GM23338 (cell line): ENCODE measurements around the gene PLXNC1. TPM values are rescaled to one million over a fixed set of nuclear protein-coding genes. Genes with fewer than 3 reads are reported as not detected.

ENCODE experiments used
- ATAC-seq: fragments of 200-7000 bp; cut with Tn5 transposase; 3 replicates; pipeline ENCODE4 v1.9.1; 2020
- DNase-seq: peaks from one replicate; pipeline ENCODE4 v3.0.0-alpha.2; 2015; ENCODE audit warnings: low spot score
- H2AFZ ChIP-seq: fragments of 200-600 bp; sonication (generic); 2 replicates; pipeline ENCODE4 v1.8.0; 2016; ENCODE audit warnings: antibody characterized with exemption, mild to moderate bottlenecking, moderate library complexity
- H3F3A ChIP-seq: fragments of 200-600 bp; sonication (generic); replicated peaks from 2 replicates; pipeline ENCODE4 v1.8.0; 2017; ENCODE audit warnings: antibody characterized with exemption, mixed run types, low read depth
- H3K27ac ChIP-seq: fragments of 200-600 bp; sonication (generic); 2 replicates; pipeline ENCODE4 v1.6.1; 2016; ENCODE audit warnings: low read depth
- H3K27me3 ChIP-seq: fragments of 200-600 bp; sonication (generic); 2 replicates; pipeline ENCODE4 v1.8.0; 2016; ENCODE audit warnings: mild to moderate bottlenecking, mixed run types, moderate library complexity; ENCODE audit not compliant: insufficient read depth
- H3K36me3 ChIP-seq: fragments of 200-600 bp; sonication (generic); 2 replicates; pipeline ENCODE4 v1.8.0; 2016; ENCODE audit warnings: mild to moderate bottlenecking; ENCODE audit not compliant: insufficient read depth
- H3K4me1 ChIP-seq: fragments of 200-600 bp; sonication (generic); 2 replicates; pipeline ENCODE4 v1.8.0; 2016; ENCODE audit warnings: mild to moderate bottlenecking, moderate library complexity; ENCODE audit not compliant: insufficient read depth
- H3K4me2 ChIP-seq: fragments of 200-600 bp; sonication (generic); 2 replicates; pipeline ENCODE4 v1.7.1; 2017; ENCODE audit warnings: mixed run types
- H3K4me3 ChIP-seq: fragments of 200-600 bp; sonication (generic); 2 replicates; pipeline ENCODE4 v1.6.1; 2016; ENCODE audit warnings: mixed run types
- H3K79me2 ChIP-seq: fragments of 200-600 bp; sonication (generic); replicated peaks from 2 replicates; pipeline ENCODE4 v1.8.0; 2017; ENCODE audit warnings: mild to moderate bottlenecking; ENCODE audit not compliant: insufficient read depth
- H3K9me2 ChIP-seq: fragments of 200-600 bp; sonication (generic); 2 replicates; pipeline ENCODE4 v1.8.0; 2017; ENCODE audit not compliant: insufficient read depth
- H4K20me1 ChIP-seq: fragments of 200-600 bp; sonication (generic); replicated peaks from 2 replicates; pipeline ENCODE4 v1.8.0; 2017; ENCODE audit warnings: mild to moderate bottlenecking; ENCODE audit not compliant: insufficient read depth
- H3K27ac Mint-ChIP-seq: 2 replicates; pipeline ENCODE4 v1.8.0; 2020; ENCODE audit warnings: inconsistent platforms, mild to moderate bottlenecking, moderate library complexity, mixed read lengths
- H3K27me3 Mint-ChIP-seq: 3 replicates; pipeline ENCODE4 v1.8.0; 2022; ENCODE audit warnings: low read depth, mild to moderate bottlenecking, moderate library complexity, mixed read lengths, inconsistent platforms; ENCODE audit not compliant: insufficient read depth, poor library complexity
- H3K36me3 Mint-ChIP-seq: 3 replicates; pipeline ENCODE4 v1.8.0; 2021; ENCODE audit warnings: low read depth, mild to moderate bottlenecking, inconsistent platforms, moderate library complexity, mixed read lengths
- H3K4me1 Mint-ChIP-seq: 3 replicates; pipeline ENCODE4 v1.8.0; 2020; ENCODE audit warnings: mild to moderate bottlenecking, inconsistent platforms, mixed read lengths
- H3K4me3 Mint-ChIP-seq: 3 replicates; pipeline ENCODE4 v1.8.0; 2021; ENCODE audit warnings: moderate library complexity, mild to moderate bottlenecking, inconsistent platforms, mixed read lengths
- H3K9me3 Mint-ChIP-seq: 3 replicates; pipeline ENCODE4 v1.8.0; 2020; ENCODE audit warnings: moderate library complexity, mild to moderate bottlenecking, inconsistent platforms, mixed read lengths
- CTCF ChIP-seq, 2 experiments: fragments of 200-600 bp in 1 of 2; sonication (generic) in 1 of 2; conservative IDR thresholded peaks; 2 replicates each; pipeline versions ENCODE4 v1.5.1 to v1.6.1; 2016 to 2017; ENCODE audit warnings: antibody characterized with exemption in 2 of 2, low read depth in 2 of 2, mild to moderate bottlenecking in 2 of 2, moderate library complexity in 1 of 2
- REST ChIP-seq: IDR thresholded peaks from one replicate; pipeline ENCODE4 v1.6.1; 2018; ENCODE audit warnings: antibody characterized with exemption; ENCODE audit not compliant: unreplicated experiment
- ZNF462 ChIP-seq: fragments of 250-450 bp; sonication (Bioruptor Pico); IDR thresholded peaks from 2 replicates; pipeline ENCODE4 v1.5.0; 2020; ENCODE audit warnings: mild to moderate bottlenecking, moderate library complexity
- polyA plus RNA-seq: library from polyadenylated mRNA; unstranded; fragments of >200 nt; fragmentation: Nextera tagmentation; extraction: Ambion mirVana; gene quantifications from 2 replicates; pipeline ENCODE4 v1.2.1, GENCODE V29; 2016
- total RNA-seq: library from RNA; depleted of rRNA; stranded (reverse); fragments of >200 nt; shearing (Covaris generic); gene quantifications from 2 replicates; pipeline ENCODE4 v1.2.3, GENCODE V29; 2014

The PLXNC1 gene
- total and polyA plus RNA-seq, 2 experiments from 2014 or later: 1.9 to 6.5 TPM

GRCh38 chr12:94157181-94157580, 8.8 kb downstream of the PLXNC1 start (continued):
- no peak for TF ChIP-seq ZNF462

GRCh38 chr12:94157981-94158411, 9.6 kb downstream of the PLXNC1 start:
- Histone ChIP-seq H3K4me2 (no peak overlapping the region), H3K4me3 (no peak overlapping the region), H3K79me2 (no peaks in the 10 kb centered on the region), H3K36me3 (no peaks in the 10 kb centered on the region), H3K27ac (no peak overlapping the region), H4K20me1 (no peaks in the 10 kb centered on the region; the same call in 1 of the 2 replicates), H3K9me2 (no peaks in the 10 kb centered on the region), H3K27me3 (peaks cover 62% of the 10 kb centered on the region), H3K4me1 (peaks cover 2% of the 10 kb centered on the region), H3F3A (no peaks in the 10 kb centered on the region), H2AFZ (no peak overlapping the region)
- H3K9me3 Mint-ChIP-seq: no peaks in the 10 kb centered on the region
- DNase-seq (no peak), ATAC-seq (no peak)
- no peak overlapping the region for H3K4me3 Mint-ChIP-seq
- no peaks in the 10 kb centered on the region for H3K36me3 Mint-ChIP-seq
- H3K4me1 Mint-ChIP-seq: peaks cover 8% of the 10 kb centered on the region
- H3K27me3 Mint-ChIP-seq: peaks cover 11% of the 10 kb centered on the region
- H3K27ac Mint-ChIP-seq: no peak overlapping the region
- TF ChIP-seq CTCF (conservative IDR thresholded peaks at IDR 0.05; ENCODE audit: low read depth in 2 of 2) (no peak), REST (no peak), ZNF462 (no peak)
